ENCODE measurements around the gene KLHL3.

Gene KLHL3

DNA sequence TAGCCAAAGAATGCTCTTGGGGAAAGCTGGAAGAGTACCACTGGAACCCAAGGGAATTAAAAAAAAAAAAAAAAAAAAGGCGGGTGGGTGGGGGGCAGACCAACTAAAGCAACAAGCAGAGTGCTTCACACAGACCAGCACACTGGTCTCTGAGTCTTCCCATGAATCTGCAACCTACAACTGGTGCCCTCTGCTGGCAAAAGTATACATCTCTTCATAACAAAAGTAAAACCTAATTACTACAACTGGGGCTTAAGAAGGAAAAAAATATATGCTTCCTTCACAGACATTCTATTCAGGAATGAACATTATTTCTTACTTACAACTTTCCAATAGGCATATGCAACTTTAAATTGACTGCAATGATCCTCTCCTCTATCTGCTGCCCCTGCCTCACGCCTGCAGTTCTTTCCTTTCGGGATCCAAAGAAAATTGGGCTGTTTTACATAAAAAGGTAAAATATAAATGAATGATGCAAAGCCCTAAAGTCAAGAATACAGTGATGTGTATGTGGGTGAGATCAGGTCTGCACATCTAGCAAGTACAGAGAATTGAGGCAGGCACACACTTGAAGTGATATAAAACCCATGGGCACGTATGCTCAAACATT, 7.2 kb upstream of the KLHL3 start:
- DNase-seq, result peak; percentile 42

DNA sequence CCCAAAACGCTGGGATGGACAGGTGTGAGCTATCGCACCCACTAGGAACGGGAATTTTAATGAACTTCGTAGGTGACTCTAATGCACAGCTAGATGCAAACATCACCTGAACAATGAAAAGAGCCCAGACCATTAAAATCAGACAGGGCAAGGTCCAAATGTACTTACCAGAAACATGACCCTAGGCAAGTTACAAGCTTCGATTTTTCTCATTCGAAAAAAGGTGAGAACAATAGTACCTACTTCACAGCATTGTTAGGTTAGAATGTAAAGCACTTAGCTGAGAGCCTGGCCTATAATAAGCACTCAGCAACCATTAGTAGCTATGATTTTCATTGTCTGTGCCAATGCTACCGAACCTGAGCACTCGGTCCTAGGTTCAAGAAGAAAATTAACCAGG, 5.8 kb upstream of the KLHL3 start:
- DNase-seq, result peak; percentile 8

DNA sequence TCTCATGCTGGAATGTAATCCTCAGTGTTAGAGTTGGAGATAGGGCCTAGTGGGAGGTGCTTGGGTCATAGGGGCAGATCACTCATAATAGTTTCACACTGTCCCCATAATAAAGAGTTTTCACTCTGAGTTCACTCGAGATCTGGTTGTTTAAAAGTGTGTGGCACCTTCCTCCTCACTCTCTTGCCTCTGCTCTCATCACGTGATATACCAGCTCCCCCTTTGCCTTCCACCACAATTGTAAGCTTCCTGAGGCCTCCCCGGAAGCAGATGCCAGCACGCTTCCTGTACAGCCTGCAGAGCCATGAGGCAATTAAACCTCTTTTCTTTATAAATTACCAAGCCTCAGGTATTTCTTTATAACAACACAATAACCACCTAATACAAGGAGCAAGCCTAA, 3.8 kb upstream of the KLHL3 start:
- no peak for DNase-seq

DNA sequence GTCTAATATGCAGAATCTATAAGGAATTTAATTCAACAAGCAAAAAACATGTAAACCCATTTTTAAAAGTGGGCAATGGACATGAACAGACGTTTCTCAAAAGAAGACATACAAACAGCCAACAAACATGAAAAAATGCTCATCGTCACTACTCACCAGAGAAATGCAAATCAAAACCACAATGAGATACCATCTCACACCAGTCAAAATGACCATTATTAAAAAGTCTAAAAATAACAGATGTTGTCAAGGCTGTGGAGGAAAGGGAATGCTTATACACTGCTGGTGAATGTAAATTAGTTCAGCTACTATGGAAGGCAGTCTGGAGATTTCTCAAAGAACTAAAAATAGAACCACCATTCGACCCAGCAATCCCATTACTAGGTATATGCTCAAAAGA, 3.1 kb upstream of the KLHL3 start:
- DNase-seq, result no peak

DNA sequence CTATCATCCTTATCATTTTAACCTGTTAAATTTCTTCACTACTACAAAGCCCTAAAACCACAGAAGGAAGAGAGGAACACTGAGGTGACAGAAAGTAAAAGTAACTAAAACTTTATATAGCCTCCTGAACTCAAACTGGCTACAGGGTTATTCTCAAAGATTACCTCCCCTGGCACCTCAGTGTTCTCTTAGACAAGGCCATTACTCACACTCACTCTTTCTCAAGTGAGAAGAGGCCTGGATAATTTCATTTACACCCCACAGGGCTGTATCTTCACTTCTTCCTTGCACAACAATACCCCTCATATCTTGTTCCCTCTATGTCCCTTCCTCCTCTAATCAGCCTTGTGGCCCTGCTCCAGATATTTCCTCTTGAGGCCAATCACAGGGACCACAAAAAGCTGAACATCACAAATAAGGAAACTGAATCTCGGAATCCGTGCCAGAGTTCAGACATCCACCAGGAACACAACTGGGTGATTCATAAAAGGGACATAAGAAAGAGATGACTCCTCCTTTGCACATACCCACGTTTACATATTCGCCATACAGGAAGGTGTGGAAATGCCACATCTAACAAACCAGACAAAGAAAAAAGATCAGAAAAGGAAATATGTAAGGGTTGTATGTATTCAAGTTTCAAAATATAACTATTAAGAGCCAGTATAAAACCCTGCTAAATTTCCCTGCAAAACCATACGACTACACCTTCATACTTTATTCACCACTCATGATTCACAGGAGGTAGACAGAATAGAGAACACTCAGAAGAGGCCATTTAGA, 1.7 kb upstream of the KLHL3 start:
- no peak for DNase-seq

DNA sequence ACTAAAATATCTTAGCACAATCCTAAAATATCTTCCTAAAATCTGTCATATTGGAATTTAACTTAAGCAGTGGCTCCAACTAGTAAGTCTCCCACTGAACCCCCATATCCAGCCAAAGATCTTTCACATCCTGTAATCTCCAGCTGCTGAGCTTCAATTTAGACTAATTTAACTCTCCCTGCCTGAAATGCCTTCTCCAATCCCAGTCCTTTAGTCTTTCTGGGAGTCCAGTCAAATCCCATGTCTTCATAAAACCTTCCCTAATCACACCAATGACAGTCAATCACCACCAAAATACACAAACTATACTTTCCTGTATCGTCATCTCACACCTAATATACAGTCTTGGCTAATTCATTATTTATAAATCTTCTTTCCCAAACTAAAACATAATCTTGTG, 607 bp upstream of the KLHL3 start:
- DNase-seq, result no peak

DNA sequence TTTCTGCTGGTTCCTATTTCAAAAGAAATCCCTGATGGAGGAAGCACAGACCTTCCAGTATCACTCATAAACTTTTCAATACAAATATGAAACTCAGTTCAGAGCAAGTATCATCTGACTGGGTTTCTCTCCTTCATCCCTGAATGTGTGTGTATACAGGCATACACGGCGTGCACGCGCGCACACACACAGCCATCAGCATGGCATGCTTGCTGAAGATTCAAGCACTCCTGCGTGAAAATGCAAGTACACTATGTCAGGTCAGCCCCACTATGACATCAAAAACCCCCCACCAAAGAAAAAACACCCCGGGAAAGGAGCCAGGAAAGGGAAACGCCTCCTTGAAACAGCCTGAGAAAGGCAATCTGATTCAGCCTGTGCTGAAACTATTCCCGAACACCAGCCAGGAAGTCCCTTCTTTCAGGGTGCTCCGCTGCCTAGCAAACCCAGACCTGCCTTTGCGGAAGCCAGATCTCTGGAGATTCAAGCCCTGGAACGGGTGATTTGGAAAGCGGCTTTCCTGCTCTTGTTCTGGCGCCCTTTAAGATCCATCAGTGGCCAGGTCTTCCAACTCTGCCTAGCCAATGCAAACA, 831 bp downstream of the KLHL3 start:
- peak; percentile 5 for DNase-seq

DNA sequence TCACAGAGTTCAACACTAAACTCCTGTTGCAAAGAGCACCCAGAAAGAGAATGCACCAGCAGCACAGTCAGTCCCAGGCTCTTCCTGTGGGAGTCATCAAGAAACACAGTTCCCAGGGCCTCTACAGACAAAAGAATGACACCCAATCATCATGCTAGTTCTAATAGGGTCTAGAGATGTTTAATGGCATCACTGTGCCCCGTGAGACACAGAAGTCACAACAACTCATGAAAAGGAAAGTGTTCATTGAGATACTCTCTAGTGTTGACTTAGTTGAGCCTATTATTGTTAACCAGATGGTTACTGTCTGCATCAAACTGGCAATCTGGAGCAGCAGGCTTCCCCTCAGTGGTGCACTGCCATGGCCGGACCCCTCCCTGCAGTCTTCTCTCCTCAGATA, 1.6 kb downstream of the KLHL3 start:
- peak; percentile 8 for DNase-seq

DNA sequence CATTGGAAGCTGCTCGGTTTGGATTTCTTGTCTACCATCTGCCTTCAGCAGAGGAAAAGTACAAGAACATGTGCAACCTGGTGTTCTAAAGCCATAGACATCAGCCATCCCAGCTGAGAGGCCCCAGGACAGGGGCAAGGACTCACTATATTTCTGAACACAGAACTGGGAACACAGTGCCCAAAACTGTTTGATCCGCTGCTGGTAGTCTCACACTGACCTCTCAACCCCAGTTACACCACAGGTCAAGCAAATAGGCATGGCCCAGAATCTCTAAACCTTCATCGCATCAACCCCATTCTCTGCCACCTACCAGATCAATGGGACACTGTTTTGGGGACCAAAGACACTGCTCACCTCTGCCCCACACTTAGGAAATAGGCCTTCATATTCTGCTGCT, 2.0 kb downstream of the KLHL3 start:
- no peak for DNase-seq

DNA sequence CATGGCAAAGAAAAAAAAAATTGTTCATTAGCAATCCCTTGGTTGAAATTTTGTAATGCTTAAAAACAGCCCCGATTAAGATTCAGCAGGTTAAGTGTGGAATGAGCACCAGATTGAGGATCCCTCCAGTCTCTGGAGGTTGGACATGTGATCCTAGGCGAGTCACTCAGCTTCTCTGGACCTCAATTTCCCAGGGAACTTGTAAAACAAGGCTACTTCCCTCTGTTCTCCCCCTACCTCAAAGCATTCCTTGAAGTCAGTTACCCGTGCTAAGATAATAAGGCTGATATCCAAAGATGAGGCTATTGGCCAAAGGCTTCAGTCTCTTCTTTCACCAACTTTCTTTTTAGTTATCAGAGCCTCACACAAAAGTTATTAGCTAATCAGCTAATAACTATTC, 2.9 kb downstream of the KLHL3 start:
- DNase-seq, result no peak

DNA sequence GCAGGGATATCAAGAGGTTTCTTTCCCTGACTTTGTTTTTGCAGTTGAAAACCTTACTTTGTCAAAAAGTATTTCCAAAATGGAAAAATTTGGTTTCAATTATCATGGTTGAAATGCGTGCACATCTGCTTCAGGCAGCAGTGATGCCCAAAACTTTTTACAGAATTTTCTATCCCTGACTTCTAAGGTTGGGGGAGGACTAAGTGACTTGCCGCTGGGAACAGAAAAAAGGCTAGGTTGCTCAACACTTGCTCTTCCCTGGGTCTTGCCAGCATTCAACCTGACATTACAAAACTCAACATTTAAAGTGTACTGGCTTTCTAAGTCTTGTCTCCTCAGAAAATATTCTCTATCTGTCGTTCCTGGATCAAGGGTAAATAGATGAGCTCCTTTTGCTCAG, 4.7 kb downstream of the KLHL3 start:
- DNase-seq, result no peak

DNA sequence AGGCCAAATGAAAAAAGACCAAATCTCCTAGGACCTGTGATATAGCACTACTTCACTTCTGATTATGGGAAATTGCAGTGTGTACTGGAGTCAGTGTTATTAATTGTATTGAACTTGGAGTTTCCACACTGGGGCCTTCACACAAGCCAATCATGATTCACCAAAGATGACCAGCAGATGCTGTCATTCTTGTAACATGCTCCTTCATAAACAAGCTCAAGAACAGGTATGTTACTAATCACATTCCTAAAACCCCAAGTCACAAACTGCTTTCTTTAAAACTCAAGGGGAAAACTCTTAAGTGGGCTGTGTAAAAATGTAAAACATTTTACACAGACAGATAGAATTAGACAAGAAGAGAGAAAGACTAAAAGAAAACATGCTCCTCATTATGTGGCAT, 5.6 kb downstream of the KLHL3 start:
- no peak for DNase-seq

DNA sequence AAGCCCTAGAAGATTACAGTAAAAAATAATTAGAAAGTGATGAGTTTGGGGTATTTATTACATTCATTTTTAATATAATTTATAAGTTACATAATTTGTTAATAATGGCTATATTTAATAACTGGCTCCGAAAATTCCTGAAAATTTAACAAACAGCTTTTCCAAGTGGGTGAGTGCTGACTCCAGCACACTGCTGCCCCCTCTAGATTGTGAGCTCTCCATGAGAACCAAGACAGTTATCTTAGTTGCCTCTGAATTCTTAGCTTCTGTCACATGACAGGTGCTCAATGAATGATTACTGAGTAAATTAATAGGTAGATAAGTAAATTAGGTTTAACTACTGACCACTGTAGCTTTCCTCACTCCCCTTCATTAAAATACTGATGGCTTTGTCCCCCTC, 7.8 kb downstream of the KLHL3 start:
- DNase-seq, result no peak

DNA sequence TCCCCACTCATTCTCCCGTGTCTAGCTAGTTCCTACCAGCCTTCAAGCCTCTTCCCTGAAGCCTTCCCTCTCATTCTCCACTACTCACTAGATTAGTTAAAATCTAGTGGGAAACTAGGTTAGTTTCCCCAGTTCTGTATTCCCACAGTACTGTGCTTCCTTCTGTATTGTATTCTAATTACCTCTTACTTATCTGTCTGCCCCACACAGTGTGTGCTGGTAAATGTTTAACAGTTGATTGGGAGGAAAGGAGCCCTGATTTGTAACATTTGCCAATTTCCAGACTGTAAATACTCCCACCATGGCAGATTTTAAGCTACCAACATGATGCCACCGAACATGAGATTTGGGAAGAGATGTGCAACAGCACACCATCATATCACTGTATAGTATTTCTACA, 8.3 kb downstream of the KLHL3 start:
- no peak for DNase-seq

DNA sequence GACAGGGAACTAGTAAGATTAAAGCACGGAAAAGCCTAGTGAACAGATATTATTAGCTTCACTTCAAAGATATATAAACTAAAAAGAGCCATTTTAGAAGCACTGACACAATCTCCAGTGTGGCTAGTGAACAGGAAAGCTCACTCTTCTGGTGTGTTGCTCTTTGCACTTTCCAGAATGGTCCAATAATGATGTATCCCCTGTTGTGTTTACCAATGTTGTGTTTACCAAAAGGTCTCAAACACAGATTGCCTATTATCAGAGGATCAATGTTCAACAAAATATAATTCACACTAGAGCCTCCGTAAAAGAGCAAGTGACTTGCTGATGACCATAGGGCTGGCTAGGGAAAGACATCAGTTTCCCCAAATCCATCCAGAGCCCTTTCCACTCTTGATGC, 11.6 kb downstream of the KLHL3 start:
- no peak for DNase-seq

DNA sequence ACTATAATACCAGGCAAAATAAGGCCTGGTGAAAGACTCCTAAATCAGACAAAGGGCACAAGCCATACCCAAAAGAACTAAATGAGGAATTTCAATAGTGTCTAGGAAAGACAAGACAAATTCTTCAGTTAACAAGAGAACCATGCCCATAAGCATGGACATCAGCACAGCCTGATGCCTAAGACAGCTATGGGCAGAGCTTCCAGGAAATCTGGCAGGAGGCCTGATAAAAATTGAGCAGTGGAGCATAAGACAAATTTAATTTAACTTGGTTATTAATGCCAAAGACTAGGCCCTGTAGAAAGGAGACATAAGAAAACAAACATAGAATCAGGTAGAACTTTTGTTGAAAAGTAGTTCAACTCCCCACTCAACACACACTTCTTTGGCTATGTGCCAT, 17.3 kb downstream of the KLHL3 start:
- no peak for DNase-seq

DNA sequence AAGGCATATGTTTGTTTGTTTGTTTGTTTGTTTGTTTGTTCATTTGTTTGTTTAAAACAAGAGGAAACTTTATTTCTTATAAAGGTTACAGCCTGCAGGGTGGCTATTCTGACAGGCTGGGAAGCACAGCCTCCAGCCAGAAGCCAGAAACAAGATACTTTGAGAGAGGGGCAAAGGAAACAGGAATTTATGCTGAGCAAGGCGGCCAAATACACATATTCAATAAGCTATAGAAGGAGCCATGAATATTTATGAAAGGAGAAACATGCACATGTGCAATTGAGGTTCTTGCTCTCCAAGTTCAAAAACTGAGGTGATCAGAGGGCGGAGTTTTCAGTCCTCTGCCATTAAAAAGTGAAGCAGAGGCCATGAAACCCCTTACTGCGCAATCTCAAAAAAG, 19.6 kb downstream of the KLHL3 start:
- DNase-seq, result no peak

DNA sequence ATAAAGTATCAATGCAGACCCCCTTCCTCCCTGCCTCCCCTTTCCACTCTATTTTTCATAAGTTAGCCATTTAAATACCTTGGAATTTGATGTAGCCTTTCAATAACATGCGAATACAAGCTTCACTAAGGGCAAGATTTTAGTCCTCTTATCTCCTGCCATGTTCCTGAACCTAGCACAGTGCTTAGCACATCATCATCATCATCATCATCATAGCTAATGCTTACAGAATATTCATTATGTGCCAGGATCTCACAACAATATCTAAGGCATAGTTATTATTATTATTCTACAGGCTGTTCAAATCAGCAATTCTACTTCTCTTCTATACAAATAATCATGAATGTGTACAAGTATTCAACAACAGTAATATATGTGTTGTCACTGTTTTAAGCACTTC, 20.4 kb downstream of the KLHL3 start:
- no peak for DNase-seq

DNA sequence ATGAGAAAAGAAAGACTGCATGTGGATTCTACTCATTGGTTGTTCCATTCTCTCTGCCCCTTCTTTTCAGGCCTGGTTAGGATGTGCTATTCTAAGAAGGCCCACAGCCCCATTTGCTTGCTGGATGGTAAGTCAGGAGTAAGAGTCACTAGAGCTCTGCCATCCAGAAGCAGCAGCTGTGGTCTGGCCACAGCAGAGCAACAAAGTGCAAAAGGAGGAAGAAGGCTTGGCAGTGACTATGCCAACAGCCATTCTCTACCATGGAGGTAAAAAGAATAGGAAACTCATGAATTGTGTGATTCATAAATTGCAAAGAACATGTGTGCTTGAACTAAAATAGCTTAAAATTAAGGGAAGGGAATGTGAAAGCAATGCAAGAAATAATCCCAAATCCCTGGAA, 20.9 kb downstream of the KLHL3 start:
- no peak for DNase-seq

DNA sequence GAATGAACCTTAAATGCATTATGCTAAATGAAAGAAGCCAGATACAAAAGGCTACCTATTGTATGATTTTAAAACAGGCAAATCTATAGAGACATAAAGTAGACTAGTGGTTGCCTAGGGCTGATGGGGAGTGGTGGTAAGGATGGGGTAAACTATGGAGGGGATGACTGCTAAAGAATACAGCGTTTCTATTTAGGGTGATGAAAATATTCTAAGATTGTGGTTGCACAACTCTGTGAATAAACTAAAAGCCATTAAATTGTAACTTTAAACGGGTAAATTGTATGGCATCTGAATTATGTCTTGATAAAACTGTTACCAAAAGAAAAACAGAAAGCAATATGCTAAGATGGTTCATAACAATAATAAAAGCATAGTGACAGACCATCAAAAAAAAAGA, 21.4 kb downstream of the KLHL3 start:
- DNase-seq, result no peak

DNA sequence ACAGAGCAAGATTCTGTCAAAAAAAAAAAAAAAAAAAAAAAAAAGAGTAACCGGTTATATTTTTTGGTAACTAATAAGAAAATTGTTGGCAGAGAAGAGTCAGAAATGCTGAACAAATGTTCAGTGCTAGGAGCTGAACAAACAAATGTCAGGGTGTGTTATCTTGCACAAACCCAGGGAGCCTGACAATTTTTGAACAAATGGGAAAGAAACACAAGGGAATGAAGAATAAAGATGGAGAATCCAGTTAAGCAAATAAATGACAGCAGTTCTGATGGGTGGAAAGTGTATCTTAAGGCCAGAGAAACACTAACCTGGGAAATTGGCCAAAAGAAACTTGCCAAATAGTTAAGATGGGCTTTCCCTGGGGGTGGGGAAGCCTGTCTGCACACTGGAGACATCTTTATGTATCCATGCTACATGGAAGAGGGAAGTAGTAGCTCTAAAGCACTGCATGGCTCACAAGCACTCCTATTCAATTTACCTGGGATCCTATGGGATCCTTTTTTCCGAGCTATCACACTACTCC, 23.7 kb downstream of the KLHL3 start:
- DNase-seq, result no peak

DNA sequence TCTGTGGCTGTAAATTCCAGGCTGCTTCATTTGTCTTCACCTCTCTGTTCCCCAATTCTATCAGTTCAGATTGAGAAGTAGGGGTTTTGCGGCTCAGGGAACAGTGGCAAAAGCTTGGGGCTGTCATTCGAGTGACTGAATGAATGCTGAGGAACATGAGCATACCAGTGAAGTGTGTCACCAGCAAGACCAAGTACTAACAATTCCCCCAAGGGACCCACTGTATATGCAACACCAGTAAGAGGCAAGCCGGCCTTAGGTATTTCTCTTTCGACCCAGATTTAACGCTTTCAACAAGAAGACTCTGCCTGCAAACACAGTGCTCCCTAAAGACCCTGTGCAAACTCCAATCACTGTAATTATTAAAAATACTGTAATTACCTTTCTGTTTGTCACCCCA, 25.8 kb downstream of the KLHL3 start:
- no peak for DNase-seq

DNA sequence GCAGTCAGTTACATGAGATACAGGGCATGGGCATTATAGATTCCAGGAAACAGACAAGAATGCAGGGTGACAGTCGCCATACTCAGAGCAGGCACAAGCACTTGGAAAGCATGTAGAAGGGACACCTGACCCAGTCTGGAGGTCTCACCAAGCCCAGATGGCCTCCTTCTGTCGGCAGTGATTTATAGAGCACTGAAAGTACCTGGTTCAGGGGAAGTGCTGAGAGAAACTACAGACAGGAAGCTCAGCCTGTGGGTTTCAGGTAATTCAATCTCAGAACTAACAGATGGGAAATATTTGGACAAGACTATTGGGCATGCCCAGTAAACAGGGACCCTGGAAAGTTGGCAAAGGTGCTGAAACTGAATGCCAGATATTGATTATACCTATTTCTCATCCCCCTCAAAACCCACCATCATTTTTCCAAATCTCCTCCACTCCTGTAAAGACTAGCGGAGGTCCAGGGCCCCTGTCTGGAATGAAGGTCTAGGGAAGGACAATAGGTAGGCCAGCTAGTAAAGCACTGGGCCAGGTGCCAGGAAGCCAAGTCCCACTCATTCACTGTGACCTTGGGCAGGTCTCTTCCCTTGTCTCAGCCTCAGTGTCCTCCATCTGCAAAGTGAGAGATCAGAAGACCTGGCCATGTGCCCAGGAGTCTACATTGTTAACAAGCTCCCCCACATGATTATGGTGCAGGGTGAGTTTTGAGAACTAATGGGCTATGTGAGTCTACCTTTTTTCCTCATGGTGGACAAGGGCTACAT, 26.9 kb downstream of the KLHL3 start:
- DNase-seq, result peak; percentile 65

DNA sequence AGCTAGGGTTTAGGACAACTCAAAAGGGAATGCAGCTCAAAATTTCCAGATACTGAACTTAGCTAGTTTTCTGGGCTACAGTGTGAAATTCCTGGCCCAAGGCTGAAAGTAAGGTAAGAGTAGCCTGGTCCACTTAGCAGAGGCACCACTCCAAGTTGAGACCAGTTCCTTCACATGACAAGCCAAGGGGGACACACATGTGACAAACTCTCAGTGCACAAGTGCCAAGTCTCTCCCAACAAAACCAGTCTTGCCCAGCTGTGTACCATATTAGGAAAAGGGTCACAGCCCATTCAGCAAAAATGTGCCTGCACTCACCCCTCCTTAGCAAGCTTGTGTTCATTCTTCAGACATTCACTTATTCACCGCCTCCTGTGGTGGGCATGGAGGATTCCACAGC, 27.8 kb downstream of the KLHL3 start:
- DNase-seq, result no peak

Measured in NCI-H1092 (cell line).